ENCODE data around the gene DYNLRB1. TPM values are rescaled to one million over a fixed set of nuclear protein-coding genes. Genes with fewer than 3 reads are reported as not detected.

Gene DYNLRB1
- total and polyA plus RNA-seq, 9 of the 15 experiments (the other 6 are each of a cell fraction or from before 2014, with no cell fraction given), result 48.7 to 358 (median 121) TPM

DNA sequence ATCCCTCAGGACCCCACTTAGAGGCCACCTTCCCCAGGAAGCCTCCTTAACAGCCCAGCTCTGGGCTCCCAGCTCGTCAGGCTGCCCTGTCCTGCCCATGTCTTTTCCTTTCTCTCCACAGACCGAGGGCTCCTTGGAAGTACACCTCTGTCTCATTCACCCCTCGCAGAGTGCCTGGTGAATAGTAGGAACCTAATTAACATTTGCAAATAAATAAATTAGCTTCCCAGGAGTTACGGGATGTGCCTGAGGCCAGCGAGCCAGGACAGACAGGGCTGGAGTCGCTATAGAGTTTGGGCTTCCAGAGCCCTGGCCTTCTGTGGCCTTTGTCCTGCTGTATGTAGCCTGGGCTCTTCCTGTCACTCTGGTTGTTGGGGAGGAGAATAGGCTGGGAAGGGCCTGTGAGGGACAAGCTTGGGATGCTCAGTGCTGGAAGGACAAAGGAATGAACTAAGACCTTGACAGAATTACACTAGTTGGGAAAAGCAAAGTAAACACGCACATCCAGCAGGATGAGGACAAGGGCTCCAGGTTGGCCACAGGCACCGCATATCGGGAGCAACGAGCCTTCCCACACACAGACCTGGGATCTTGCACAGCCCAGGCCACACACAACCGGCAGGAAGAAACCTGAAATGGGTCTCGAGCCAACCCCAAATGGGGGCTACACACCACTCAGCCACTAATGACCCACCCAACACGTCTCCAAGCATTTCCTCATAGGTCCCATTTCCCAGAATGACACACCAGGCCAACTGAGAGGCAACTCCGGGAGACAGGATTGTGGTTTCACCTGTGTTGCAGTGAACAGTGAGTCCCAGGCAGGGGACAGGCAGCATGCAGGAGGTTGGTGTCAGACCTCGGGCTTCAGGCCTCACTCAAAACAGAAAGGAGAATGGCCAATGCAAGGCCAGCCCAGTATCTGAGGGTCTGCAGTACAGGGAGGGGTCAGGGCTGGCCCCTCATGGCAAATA, 52.0 kb downstream of the DYNLRB1 start:
- no peak overlapping the region for H3K27ac ChIP-seq (ENCODE audit: extremely low read depth, low read depth, low read length)
- peak overlapping the region in 1 of 2 experiments; percentile 37; a peak in 1 of 4 replicates for H3K9ac ChIP-seq (ENCODE audit: insufficient read depth in 1 of 2, low read depth in 2 of 2, low read length in 2 of 2)
- ChIA-PET CTCF (ENCODE audit: low intra/inter-chr PET ratio) (no interaction called here), POLR2A (interaction anchor here (2.1 kb wide), 1 partner anchor 10 kb away, joined by 7 read pairs; no protein-coding TSS in a partner anchor)
- H3K27me3 ChIP-seq (ENCODE audit: control insufficient read depth in 2 of 2, insufficient read depth in 2 of 2, low read length in 2 of 2), result no peaks in the 10 kb centered on the region
- no peak overlapping the region for H3K4me3 ChIP-seq
- FAIRE-seq (no peak), ATAC-seq (no peak), DNase-seq (ENCODE audit: extremely low read depth in 1 of 4, low spot score in 3 of 4) (no peak)
- H3K79me2 ChIP-seq (ENCODE audit: control insufficient read depth, insufficient read depth, low read length), result no peaks in the 10 kb centered on the region
- H2AFZ ChIP-seq (ENCODE audit: low read depth, low read length), result no peak overlapping the region
- 74% methylated on average over 15 of the region's 15 CpGs for WGBS (ENCODE audit: insufficient coverage, low coverage, missing lambda C conversion rate)
- no TSS peak for BruUV-seq (replicated peaks)
- peaks cover 0 to 15% of the 10 kb centered on the region in 2 experiments; a peak in 4 of 5 replicates for H3K4me1 ChIP-seq (replicated peaks in 1 of 2; ENCODE audit: control insufficient read depth in 2 of 2, insufficient read depth in 2 of 2, low read length in 2 of 2)
- TF ChIP-seq PTRF (tag; IDR thresholded peaks at IDR 0.05) (no peak), STAT5A (IDR thresholded peaks at IDR 0.05; ENCODE audit: borderline replicate concordance, low read length) (no peak)
- no peaks in the 10 kb centered on the region for H3K9me3 ChIP-seq (replicated peaks; ENCODE audit: control insufficient read depth, insufficient read depth, low read depth, low read length)
- H4K20me1 ChIP-seq (replicated peaks; ENCODE audit: control insufficient read depth, insufficient read depth, low read length), result peaks cover 3% of the 10 kb centered on the region; the same call in 1 of the 2 replicates
- no peaks in the 10 kb centered on the region for H3K9me1 ChIP-seq (ENCODE audit: control insufficient read depth, insufficient read depth, low read length)
- H3K4me2 ChIP-seq (ENCODE audit: insufficient read depth, low read length), result no peak overlapping the region
- in situ Hi-C loops (cut with MboI), result no loop called here
- H3K36me3 ChIP-seq (ENCODE audit: control insufficient read depth, insufficient read depth, low read length), result peaks cover 6% of the 10 kb centered on the region; the same call in 2 of the 3 replicates
- intact Hi-C loops (cut with micrococcal nuclease), result no loop called here

DNA sequence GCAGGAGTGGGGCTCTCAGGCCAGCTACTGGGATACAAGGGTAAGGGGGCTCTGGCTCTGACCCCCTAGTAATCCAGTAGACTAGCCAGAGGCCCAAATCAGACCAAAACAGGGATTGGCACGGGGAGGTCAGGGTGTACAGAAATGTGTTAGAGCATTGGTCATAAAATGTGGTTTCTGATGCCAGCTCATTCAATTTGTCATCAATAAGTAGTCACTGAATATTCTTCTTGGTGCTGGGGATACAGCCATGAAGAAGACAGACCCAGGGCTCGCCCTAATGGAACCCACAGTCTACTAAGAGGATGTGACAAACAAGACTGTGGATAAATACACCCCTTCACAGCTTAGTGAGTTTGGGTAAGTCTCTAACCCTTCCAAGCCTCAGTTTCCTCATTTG, 53.4 kb downstream of the DYNLRB1 start:
- FAIRE-seq (no peak), ATAC-seq (no peak), DNase-seq (ENCODE audit: extremely low read depth in 1 of 4, low spot score in 3 of 4) (no peak)
- in situ Hi-C loops (cut with MboI) (no loop called here), intact Hi-C loops (cut with micrococcal nuclease) (no loop called here)
- Histone ChIP-seq H3K9me1 (ENCODE audit: control insufficient read depth, insufficient read depth, low read length) (no peaks in the 10 kb centered on the region), H3K27me3 (ENCODE audit: control insufficient read depth in 2 of 2, insufficient read depth in 2 of 2, low read length in 2 of 2) (no peaks in the 10 kb centered on the region), H4K20me1 (replicated peaks; ENCODE audit: control insufficient read depth, insufficient read depth, low read length) (peaks cover 3% of the 10 kb centered on the region; the same call in 1 of the 2 replicates), H3K9me3 (replicated peaks; ENCODE audit: control insufficient read depth, insufficient read depth, low read depth, low read length) (no peaks in the 10 kb centered on the region), H3K4me2 (ENCODE audit: insufficient read depth, low read length) (no peak overlapping the region), H3K36me3 (ENCODE audit: control insufficient read depth, insufficient read depth, low read length) (peaks cover 13% of the 10 kb centered on the region; the same call in 2 of the 3 replicates), H3K4me3 (no peak overlapping the region), H3K79me2 (ENCODE audit: control insufficient read depth, insufficient read depth, low read length) (no peaks in the 10 kb centered on the region), H3K4me1 (replicated peaks in 1 of 2; ENCODE audit: control insufficient read depth in 2 of 2, insufficient read depth in 2 of 2, low read length in 2 of 2) (peaks cover 0 to 15% of the 10 kb centered on the region in 2 experiments; a peak in 4 of 5 replicates), H3K27ac (ENCODE audit: extremely low read depth, low read depth, low read length) (no peak overlapping the region), H2AFZ (ENCODE audit: low read depth, low read length) (no peak overlapping the region), H3K9ac (ENCODE audit: insufficient read depth in 1 of 2, low read depth in 2 of 2, low read length in 2 of 2) (no peak overlapping the region)
- no TSS peak for BruUV-seq (replicated peaks)
- WGBS (ENCODE audit: insufficient coverage, low coverage, missing lambda C conversion rate), result 80% methylated on average over 2 of the region's 2 CpGs
- POLR2A ChIA-PET, result interaction anchor here (0.7 kb wide), 2 partner anchors 13 to 21 kb away, joined by 3 read pairs; no protein-coding TSS in a partner anchor
- CTCF ChIA-PET (ENCODE audit: low intra/inter-chr PET ratio), result no interaction called here
- TF ChIP-seq KHSRP (IDR thresholded peaks at IDR 0.05) (no peak), ZBTB49 (CRISPR knock-in tag; IDR thresholded peaks at IDR 0.05; ENCODE audit: borderline replicate concordance) (no peak), EZH2 (IDR thresholded peaks at IDR 0.05; ENCODE audit: borderline replicate concordance, low read depth, low read length) (no peak), TEAD2 (tag; IDR thresholded peaks at IDR 0.05) (no peak), CBX3 (IDR thresholded peaks at IDR 0.05; ENCODE audit: borderline replicate concordance in 1 of 2, low read length in 2 of 2) (no peak)
- TF ChIP-seq, protein P1, sequence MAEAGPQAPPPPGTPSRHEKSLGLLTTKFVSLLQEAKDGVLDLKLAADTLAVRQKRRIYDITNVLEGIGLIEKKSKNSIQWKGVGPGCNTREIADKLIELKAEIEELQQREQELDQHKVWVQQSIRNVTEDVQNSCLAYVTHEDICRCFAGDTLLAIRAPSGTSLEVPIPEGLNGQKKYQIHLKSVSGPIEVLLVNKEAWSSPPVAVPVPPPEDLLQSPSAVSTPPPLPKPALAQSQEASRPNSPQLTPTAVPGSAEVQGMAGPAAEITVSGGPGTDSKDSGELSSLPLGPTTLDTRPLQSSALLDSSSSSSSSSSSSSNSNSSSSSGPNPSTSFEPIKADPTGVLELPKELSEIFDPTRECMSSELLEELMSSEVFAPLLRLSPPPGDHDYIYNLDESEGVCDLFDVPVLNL (CRISPR knock-in tag; IDR thresholded peaks at IDR 0.05; ENCODE audit: low read depth), result no peak
- TF ChIP-seq, protein P2, sequence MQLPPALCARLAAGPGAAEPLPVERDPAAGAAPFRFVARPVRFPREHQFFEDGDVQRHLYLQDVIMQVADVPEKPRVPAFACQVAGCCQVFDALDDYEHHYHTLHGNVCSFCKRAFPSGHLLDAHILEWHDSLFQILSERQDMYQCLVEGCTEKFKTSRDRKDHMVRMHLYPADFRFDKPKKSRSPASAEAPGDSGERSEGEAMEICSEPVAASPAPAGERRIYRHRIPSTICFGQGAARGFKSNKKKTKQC (CRISPR knock-in tag; IDR thresholded peaks at IDR 0.05), result no peak

Data from K562 (cell line).